Fibroblast of the aortic adventitia (primary cell): ENCODE data around the gene GSK3B. TPM values are rescaled to one million over a fixed set of nuclear protein-coding genes. Genes with fewer than 3 reads are reported as not detected.

Experiments used
- DNase-seq: peaks from one replicate; pipeline ENCODE4 v3.0.0-alpha.2; 2010; ENCODE audit warnings: low read depth
- H3K4me3 ChIP-seq: 2 replicates; pipeline ENCODE4 v1.5.1; 2011; ENCODE audit warnings: low read depth, mild to moderate bottlenecking, control low read depth, low read length, moderate library complexity
- total RNA-seq: library from RNA; depleted of rRNA; stranded (reverse); fragments of >200 nt; gene quantifications from 2 replicates; pipeline ENCODE4 v1.2.3, GENCODE V29; 2012; ENCODE audit warnings: low replicate concordance
- TF ChIP-seq, protein P1 (sequence below): IDR thresholded peaks from 2 replicates; pipeline ENCODE4 v1.5.1; 2011; ENCODE audit warnings: mild to moderate bottlenecking, low read length, control low read depth, inconsistent platforms; ENCODE audit not compliant: insufficient read depth

GSK3B gene
- total RNA-seq, 1 donor: 74.1 TPM

DNA sequence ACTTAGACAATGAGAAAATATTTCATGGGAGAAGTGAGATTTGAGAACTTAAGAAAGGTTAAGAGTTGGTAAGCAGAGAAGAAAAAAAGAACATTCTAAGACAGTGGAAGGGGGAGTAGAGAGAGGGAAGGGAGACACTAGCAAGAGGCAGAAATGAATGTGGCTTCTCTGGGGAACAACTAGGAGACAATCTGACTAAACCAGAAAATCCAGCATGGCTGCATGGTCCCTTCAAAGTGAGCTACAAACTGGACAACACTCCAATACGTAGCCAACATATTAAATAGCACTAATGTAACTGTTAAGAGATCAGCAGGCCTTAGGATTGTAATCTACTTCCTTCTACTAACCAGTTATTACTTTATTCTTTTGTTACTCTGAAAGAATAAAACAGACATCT, 222.7 kb downstream of the GSK3B start:
- no peak overlapping the region for H3K4me3 ChIP-seq
- no peak for DNase-seq
- TF ChIP-seq, protein P1, sequence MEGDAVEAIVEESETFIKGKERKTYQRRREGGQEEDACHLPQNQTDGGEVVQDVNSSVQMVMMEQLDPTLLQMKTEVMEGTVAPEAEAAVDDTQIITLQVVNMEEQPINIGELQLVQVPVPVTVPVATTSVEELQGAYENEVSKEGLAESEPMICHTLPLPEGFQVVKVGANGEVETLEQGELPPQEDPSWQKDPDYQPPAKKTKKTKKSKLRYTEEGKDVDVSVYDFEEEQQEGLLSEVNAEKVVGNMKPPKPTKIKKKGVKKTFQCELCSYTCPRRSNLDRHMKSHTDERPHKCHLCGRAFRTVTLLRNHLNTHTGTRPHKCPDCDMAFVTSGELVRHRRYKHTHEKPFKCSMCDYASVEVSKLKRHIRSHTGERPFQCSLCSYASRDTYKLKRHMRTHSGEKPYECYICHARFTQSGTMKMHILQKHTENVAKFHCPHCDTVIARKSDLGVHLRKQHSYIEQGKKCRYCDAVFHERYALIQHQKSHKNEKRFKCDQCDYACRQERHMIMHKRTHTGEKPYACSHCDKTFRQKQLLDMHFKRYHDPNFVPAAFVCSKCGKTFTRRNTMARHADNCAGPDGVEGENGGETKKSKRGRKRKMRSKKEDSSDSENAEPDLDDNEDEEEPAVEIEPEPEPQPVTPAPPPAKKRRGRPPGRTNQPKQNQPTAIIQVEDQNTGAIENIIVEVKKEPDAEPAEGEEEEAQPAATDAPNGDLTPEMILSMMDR: no peak

DNA sequence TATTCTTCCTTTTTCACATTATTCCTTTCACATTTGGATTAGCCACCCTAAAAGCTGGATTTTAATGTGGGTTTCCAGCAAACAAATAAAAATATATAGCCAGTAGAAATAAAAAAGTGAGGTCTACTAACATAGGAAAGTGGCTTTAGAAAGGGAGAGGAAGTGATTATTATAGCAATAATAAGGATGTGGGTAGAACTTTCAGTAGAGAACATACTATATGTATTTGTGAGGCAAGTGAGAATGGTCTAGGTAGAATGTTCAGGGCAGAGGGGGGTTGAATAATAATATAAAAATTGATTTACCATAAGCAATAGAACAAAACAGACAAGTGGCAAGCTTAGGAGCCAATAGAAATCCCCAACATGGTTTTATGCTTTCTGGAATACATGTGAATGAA, 223.7 kb downstream of the GSK3B start:
- TF ChIP-seq, protein P1: no peak
- no peak overlapping the region for H3K4me3 ChIP-seq
- DNase-seq: no peak

DNA sequence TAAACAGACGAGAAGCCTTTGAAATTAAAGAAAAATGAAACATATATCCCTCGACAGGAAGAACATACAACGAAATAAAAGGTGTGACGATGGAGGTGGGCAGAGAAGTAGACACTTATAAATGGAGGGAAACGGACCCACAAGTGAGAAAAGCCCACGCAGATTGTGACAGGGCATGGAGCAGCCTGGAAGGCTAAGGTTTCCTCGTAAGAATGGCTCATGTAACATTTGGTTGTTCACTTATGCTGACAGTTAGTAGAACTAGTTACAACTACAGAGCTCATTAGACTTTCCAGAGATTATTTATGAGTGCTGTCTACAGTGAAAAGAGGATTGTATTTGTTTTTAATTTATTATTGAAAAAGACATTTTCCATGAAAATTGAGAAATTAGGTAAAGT, 229.8 kb downstream of the GSK3B start:
- no peak overlapping the region for H3K4me3 ChIP-seq
- no peak for DNase-seq
- TF ChIP-seq, protein P1: no peak

DNA sequence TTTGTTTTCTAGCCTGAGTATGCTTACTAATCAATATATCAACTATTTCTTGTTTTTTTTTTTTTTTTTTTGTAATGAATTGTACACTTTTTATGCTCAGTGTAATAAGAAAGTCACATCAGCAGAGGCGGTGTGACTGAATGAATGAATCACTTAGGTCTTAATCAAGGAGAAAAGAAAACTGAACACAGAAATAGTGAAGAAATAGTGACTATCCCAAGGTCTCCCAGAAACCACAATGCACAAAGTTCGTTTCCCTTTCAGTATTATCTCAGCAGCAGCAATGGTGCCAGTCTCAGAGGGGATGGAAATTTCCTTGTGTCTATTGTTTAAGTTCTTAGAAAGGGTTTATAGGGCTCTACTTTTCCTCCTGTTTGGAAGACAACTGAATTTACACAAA, 231.6 kb downstream of the GSK3B start:
- no peak for DNase-seq
- H3K4me3 ChIP-seq: no peak overlapping the region
- TF ChIP-seq, protein P1: no peak

DNA sequence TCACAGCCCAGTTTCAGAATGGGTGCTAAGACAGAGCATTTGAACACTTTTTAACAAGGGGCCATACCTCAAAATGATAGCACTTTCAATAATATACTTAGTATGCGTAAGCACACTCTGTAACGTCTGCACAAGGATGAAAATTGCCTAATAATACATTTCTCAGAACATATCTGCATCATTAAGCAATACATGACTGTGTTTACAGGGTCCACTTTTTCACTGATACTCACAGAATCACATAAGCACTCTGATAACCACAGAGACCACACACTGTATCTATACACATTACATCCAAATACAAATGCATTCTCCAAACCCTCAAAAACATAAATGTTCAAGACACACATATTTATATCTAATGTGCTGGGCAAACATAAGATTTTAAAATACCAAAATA, 232.6 kb downstream of the GSK3B start:
- TF ChIP-seq, protein P1: no peak
- no peak for DNase-seq
- no peak overlapping the region for H3K4me3 ChIP-seq

DNA sequence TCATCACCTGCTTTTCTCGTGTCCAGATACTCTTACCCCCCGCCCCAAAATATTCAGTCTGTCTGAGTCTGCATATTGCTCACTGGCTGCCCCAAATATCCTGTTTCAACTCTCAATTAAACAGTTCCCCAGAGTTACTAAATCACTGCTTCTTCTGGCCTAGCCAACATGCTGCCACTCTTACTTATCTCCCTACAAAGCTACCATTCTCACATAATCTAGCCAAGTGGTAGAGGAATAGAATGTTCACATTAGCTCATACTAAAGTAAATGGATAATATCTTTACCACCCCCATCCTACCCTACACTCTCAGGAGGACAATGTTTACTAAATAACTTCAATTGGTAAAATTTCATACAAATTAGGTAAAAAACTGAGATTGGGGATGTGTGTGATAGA, 234.5 kb downstream of the GSK3B start:
- TF ChIP-seq, protein P1: no peak
- no peak overlapping the region for H3K4me3 ChIP-seq
- no peak for DNase-seq

DNA sequence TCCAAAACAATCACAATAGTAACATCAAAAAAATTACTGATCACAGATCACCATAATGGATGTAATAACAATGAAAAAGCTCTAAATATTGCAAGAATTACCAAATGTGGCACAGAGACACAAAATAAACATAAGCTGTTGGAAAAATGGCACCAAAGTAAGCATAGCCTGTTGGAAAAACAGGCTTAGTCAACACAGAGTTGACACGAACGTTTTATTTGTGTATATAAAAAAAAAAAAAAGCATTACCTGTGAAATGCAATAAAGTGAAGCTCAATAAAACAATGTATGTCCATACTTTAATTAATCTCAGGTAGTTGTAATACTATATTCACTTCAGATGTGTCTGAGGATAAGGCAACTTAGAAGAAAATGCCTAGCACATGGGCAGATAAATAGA, 235.3 kb downstream of the GSK3B start:
- TF ChIP-seq, protein P1: no peak
- no peak for DNase-seq
- no peak overlapping the region for H3K4me3 ChIP-seq
